GM19238 (cell line): ENCODE results near the gene GBF1.
"Not testable (repeated sequence)": the region's sequence is repeated elsewhere in the genome, so short reads cannot be mapped to it uniquely, and the experiment has no call there.

ENCODE experiments used
- DNase-seq: peaks from one replicate; pipeline ENCODE4 v3.0.0; 2011; ENCODE audit warnings: low spot score; ENCODE audit not compliant: insufficient read length

Gene GBF1

DNA sequence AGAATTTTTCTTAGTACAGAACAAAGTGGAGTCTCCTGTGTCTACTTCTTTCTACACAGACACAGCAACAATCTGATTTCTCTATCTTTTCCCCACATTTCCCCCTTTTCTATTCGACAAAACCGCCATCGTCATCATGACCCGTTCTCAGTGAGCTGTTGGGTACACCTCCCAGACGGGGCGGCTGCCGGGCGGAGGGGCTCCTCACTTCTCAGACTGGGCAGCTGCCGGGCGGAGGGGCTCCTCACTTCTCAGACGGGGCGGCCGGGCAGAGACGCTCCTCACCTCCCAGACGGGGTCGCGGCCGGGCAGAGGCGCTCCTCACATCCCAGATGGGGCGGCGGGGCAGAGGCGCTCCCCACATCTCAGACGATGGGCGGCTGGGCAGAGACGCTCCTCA, 56.0 kb downstream of the GBF1 start:
- not testable (repeated sequence) for DNase-seq

DNA sequence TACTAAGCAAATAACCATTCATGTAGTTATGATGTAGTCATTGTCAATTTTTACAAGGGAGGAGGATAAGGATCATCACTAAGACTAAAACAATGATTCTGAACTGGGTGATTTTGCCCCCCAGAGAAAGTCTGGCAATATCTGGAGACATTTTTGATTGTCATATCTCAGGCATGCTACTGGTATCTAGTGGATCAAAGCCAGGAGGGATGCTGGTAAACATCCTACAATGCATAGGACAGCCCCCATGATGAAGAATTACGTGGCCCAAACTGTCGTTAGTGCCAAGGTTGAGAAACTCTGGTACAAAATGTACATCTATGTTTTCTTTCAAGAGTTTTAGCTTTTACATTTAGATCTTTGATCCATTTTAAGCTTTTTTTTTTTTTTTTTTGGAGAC, 57.3 kb downstream of the GBF1 start:
- no peak for DNase-seq

DNA sequence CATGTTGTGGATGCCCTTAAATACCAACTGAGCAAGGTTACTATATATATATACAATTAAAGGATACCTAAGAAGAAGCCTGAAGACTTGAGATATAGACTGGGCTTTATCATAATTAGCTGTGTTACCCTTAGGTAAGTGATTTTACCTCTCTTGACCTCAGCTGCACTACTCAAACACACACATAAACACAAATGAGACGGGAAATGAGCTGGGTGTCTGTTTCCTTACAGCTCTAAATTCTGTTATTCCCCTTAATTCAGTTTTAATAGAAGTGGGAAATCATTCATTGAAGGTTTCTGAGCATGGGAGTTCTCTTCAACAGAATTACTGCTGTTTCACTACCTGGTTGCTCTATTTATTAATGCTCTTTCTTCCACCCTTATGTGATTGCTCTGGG, 60.7 kb downstream of the GBF1 start:
- no peak for DNase-seq

DNA sequence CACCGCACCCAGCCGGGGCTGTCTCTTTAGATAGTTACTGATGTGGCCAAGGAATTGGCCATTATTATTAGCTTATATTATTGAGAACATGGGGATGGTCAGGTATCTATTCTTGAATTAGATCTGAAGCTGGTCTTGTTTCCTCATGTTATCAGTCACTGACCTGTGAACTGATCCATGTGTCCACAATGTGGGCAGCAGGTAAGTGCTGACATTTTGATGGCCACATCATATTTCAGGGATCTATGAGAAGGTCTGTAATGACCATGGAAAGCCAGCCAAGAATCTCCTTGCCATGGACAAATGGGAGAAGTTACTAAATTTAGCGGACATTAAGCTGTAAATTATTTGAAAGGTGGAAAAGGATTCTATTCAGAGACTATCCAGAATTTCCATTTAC, 61.4 kb downstream of the GBF1 start:
- no peak for DNase-seq

GRCh38 chr10:102308318-102308717, 63.0 kb downstream of the GBF1 start:
- not testable (repeated sequence) for DNase-seq

DNA sequence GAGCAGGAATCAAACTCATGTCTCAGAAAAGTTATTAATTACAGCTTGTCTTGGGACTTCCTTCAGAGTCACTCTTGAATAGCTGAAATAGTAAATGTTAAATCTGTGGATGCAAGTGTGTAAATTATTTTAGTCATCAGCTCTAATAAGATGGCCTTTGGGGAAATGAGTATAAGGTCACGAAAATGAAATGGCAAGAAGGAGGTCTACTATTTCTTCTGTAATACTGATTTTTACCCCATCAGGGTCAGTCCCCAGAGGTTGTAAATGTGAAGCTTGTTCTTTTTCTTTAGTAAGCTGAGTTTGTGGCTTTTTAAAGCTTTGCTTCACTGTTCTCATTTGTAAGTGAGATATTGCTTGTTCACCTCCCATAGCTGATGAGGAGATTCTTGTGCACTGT, 63.9 kb downstream of the GBF1 start:
- DNase-seq = no peak

DNA sequence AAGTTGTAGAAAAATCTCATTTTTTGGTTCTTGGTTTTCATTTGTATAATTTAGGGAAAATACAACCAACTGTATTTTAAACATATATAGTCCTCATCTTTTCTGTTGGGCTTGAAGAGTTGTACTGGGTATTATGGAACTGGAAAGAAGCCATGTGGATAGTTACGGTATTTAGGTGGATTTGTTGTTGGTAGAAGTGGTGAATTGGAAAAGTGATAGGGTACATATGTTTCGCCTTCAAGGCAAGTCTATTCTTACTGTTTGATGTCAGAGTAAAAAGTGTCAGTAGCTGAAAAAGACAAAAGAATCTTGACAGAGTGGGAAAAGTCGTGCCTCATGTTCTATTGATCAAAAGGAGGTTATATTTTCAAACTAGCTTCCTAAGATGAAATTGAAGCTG, 64.6 kb downstream of the GBF1 start:
- no peak for DNase-seq

GRCh38 chr10:102310361-102311024, 65.2 kb downstream of the GBF1 start:
- DNase-seq = no peak

DNA sequence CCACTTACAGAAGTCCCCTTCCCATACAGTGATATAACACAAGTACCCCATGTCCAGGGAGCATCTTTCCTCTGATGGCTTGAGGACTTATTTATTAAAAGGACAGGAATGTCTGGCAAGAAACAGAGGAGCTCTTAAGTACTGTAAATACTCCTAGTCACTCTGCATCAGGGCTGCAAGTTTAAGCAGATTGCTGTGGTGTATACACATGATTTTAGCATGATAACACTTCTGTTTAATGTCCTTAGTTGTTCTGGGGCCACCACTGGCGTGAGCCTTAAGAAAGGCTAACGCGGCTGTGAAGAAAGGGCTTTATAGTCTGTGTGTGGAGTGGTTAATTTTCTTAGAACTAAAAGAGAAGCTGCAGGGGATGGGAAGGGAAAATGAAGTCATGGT, 65.7 kb downstream of the GBF1 start:
- DNase-seq = no peak

GRCh38 chr10:102312683-102313082, 67.4 kb downstream of the GBF1 start:
- no peak for DNase-seq

DNA sequence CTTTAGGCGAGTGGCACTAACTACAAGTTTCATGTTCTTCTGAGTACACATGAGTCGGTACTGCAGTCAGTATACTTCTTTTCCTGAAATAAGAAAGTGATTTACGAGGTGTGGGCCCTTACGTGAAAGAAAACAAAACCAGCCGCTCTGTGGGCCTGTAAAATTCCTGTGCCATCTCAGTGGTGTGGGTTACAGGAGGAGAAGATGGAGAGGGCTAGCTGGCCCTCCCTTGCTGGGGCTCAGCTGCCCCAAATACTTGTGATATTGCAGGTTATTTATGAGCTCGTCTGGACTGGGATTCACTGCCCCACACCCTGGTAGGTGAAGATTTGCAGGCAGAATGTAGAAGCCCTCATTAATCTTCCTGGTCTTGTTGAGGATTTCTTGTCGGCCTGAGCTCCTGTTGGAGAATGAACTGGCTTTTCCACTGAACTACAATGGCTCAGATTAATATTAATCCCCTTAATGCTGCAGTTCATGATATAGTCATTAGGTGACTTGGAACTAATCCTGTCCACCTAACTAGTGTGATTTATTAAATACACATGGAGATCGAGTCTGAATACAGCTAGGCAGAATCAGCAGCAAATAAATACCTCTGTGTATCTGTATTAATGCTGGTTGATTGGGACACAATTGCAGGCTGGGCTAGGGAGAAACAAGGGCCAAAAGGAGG, 68.0 kb downstream of the GBF1 start:
- no peak for DNase-seq

- no peak for DNase-seq
Measured at GRCh38 chr10:102314801-102315200, 69.5 kb downstream of the GBF1 start.

DNA sequence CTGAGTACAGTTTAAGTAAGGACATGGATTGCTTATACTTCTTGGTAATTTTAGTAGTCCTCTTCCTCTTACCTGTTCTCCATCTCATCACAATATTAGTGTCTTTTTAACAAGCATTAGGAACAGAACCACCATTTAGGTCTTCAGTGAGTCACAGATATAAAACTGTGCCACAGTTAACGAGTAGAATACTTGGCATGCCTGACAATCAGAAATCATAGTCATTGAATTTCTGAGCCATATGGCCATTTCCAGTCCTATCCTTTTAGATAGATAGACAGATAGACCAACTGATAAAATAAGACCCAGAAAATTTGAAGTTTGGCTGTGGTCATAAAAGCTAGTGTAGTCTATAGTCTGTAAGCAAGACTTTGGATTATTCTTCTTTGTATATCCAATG, 71.1 kb downstream of the GBF1 start:
- no peak for DNase-seq

- peak; percentile 13 for DNase-seq
Measured at GRCh38 chr10:102322914-102323313, 77.6 kb downstream of the GBF1 start.

DNA sequence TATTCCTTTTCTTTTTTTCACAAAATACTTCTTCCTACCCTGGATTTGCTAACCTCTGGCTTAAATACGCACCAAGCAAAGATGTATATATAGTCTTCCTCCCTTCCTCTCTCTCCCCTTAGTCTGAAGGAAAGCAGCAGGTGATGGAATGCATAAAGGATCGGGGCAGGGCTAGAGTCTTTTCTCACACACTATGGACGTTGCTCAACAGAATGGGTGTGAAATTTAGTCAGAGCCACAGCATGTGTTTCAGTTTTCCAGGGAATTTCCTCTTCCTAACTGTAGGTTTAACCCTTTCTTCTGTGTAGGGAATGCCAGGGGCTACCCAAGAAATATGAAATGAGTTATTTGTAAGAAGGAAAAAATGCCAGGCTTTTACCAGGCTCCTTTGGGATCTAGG, 78.7 kb downstream of the GBF1 start:
- DNase-seq = no peak

GRCh38 chr10:102326031-102326430, 80.7 kb downstream of the GBF1 start:
- DNase-seq = no peak

GRCh38 chr10:102327002-102327401, 81.7 kb downstream of the GBF1 start:
- DNase-seq = no peak

DNA sequence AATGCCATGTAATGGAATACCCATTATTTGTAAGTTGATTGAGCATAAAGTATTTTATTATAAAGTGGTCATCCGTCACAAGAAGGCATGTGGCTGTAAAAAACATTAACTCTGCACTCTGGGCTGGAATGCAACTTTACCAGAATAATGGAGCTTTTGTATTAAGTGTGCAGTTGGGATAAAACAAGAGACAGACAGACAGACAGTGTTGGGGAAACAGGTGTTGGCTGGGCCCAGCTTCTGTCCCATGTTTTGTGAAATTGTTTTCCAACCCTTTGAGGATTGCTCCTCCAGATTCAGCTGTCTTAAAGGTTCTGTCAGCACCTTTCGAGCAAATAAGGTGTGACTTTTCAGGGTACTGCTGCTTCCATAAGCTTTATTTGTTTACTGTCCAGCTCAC, 82.3 kb downstream of the GBF1 start:
- DNase-seq = no peak

DNA sequence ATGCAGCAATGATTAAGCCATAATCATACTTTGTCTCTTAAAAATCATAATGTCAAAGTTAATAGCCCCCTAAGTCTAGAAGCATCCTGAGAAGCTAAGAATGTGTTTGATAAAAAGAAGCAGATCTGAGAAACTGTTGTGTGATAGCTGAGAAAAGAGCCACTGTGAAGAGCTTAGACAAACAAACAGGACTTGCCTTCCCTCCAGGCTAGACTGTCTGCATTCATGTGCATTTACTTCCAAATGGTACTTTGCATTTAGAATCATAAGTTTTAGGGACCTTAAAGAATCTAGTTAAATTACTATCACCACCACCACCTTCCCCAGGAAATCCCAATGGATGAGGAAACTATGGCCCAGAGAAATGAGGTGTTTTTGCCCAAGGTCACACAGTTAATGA, 87.4 kb downstream of the GBF1 start:
- no peak for DNase-seq

GRCh38 chr10:102334101-102334500, 88.8 kb downstream of the GBF1 start:
- no peak for DNase-seq

GRCh38 chr10:102335184-102335583, 89.9 kb downstream of the GBF1 start:
- DNase-seq = no peak

GRCh38 chr10:102341038-102341688, 95.8 kb downstream of the GBF1 start:
- DNase-seq = no peak

- no peak for DNase-seq
Measured at GRCh38 chr10:102342458-102342857, 97.1 kb downstream of the GBF1 start.
